ENCODE data around the gene GARNL3. TPM values are rescaled to one million over a fixed set of nuclear protein-coding genes. Genes with fewer than 3 reads are reported as not detected.

Gene GARNL3
- total RNA-seq, 2 experiments from 2014 or later: 1.6 to 2.0 TPM

GRCh38 chr9:127382541-127382940, 118.0 kb downstream of the GARNL3 start:
- CTCF ChIA-PET: no interaction called here
- no peak overlapping the region for H3K4me3 Mint-ChIP-seq
- H3K9me3 Mint-ChIP-seq: peaks cover 7% of the 10 kb centered on the region
- no peak for DNase-seq
- H3K36me3 Mint-ChIP-seq (ENCODE audit: low read depth): no peaks in the 10 kb centered on the region
- peaks cover 3% of the 10 kb centered on the region for H3K4me1 Mint-ChIP-seq
- POLR2A ChIA-PET: no interaction called here
- no peak overlapping the region for H3K27ac Mint-ChIP-seq
- H3K27me3 Mint-ChIP-seq: peaks cover 70% of the 10 kb centered on the region

GRCh38 chr9:127384016-127384730, 119.6 kb downstream of the GARNL3 start:
- no peak overlapping the region for H3K4me3 Mint-ChIP-seq
- POLR2A ChIA-PET: no interaction called here
- peaks cover 18% of the 10 kb centered on the region for H3K4me1 Mint-ChIP-seq
- H3K27ac Mint-ChIP-seq: no peak overlapping the region
- H3K27me3 Mint-ChIP-seq: peaks cover 66% of the 10 kb centered on the region
- H3K9me3 Mint-ChIP-seq: peaks cover 4% of the 10 kb centered on the region
- no peak for DNase-seq
- CTCF ChIA-PET: no interaction called here
- H3K36me3 Mint-ChIP-seq (ENCODE audit: low read depth): no peaks in the 10 kb centered on the region

- POLR2A ChIA-PET: no interaction called here
- no peak for DNase-seq
- no peaks in the 10 kb centered on the region for H3K9me3 Mint-ChIP-seq
- H3K4me3 Mint-ChIP-seq: no peak overlapping the region
- no peak overlapping the region for H3K27ac Mint-ChIP-seq
- H3K27me3 Mint-ChIP-seq: peaks cover 63% of the 10 kb centered on the region
- H3K36me3 Mint-ChIP-seq (ENCODE audit: low read depth): no peaks in the 10 kb centered on the region
- CTCF ChIA-PET: no interaction called here
- H3K4me1 Mint-ChIP-seq: peaks cover 22% of the 10 kb centered on the region
These were observed 120.3 kb downstream of the GARNL3 start for GRCh38 chr9:127384901-127385300.

GRCh38 chr9:127386249-127386648, 121.7 kb downstream of the GARNL3 start:
- no peak overlapping the region for H3K4me3 Mint-ChIP-seq
- H3K27ac Mint-ChIP-seq: no peak overlapping the region
- POLR2A ChIA-PET: no interaction called here
- H3K27me3 Mint-ChIP-seq: peaks cover 63% of the 10 kb centered on the region
- peaks cover 29% of the 10 kb centered on the region for H3K4me1 Mint-ChIP-seq
- CTCF ChIA-PET: interaction anchor here (1.0 kb wide), 1 partner anchor 11 kb away, joined by 4 read pairs; no protein-coding TSS in a partner anchor
- no peaks in the 10 kb centered on the region for H3K9me3 Mint-ChIP-seq
- no peak for DNase-seq
- no peaks in the 10 kb centered on the region for H3K36me3 Mint-ChIP-seq (ENCODE audit: low read depth)

GRCh38 chr9:127386981-127387380, 122.4 kb downstream of the GARNL3 start:
- ChIA-PET POLR2A (no interaction called here), CTCF (no interaction called here)
- Mint-ChIP-seq H3K9me3 (no peaks in the 10 kb centered on the region), H3K36me3 (ENCODE audit: low read depth) (no peaks in the 10 kb centered on the region), H3K27me3 (peaks cover 65% of the 10 kb centered on the region), H3K4me1 (peaks cover 29% of the 10 kb centered on the region), H3K4me3 (no peak overlapping the region), H3K27ac (no peak overlapping the region)
- DNase-seq: no peak

GRCh38 chr9:127388037-127388855, 123.7 kb downstream of the GARNL3 start:
- peaks cover 67% of the 10 kb centered on the region for H3K27me3 Mint-ChIP-seq
- H3K4me3 Mint-ChIP-seq: no peak overlapping the region
- POLR2A ChIA-PET: interaction anchor here (0.6 to 1.0 kb wide), 3 partner anchors 29 to 154 kb away, joined by 3 to 9 read pairs (median 4); partner anchors contain the start of gene LRSAM1
- CTCF ChIA-PET: interaction anchor here (0.5 to 1.6 kb wide), 12 partner anchors 9 to 1961 kb away, joined by 3 to 7 read pairs (median 3); partner anchors contain the start of gene SLC2A8
- peaks cover 29% of the 10 kb centered on the region for H3K4me1 Mint-ChIP-seq
- H3K36me3 Mint-ChIP-seq (ENCODE audit: low read depth): no peaks in the 10 kb centered on the region
- peak overlapping the region; percentile 77 for H3K27ac Mint-ChIP-seq
- DNase-seq: peak; percentile 94
- H3K9me3 Mint-ChIP-seq: no peaks in the 10 kb centered on the region

GRCh38 chr9:127388856-127389238, 124.3 kb downstream of the GARNL3 start:
- Mint-ChIP-seq H3K4me1 (peaks cover 29% of the 10 kb centered on the region), H3K27ac (peak overlapping the region; percentile 77), H3K36me3 (ENCODE audit: low read depth) (no peaks in the 10 kb centered on the region), H3K9me3 (no peaks in the 10 kb centered on the region), H3K27me3 (peaks cover 67% of the 10 kb centered on the region), H3K4me3 (no peak overlapping the region)
- ChIA-PET CTCF (interaction anchor here (0.6 to 1.6 kb wide), 6 partner anchors 8 to 368 kb away, joined by 3 to 7 read pairs (median 3); partner anchors contain the start of gene SLC2A8), POLR2A (interaction anchor here (1.0 kb wide), 1 partner anchor 63 kb away, joined by 4 read pairs; the partner anchor contains the start of gene LRSAM1)
- DNase-seq: no peak

GRCh38 chr9:127389381-127390247, 125.0 kb downstream of the GARNL3 start:
- H3K4me3 Mint-ChIP-seq: no peak overlapping the region
- CTCF ChIA-PET: interaction anchor here (1.3 to 1.6 kb wide), 2 partner anchors 50 to 175 kb away, joined by 3 read pairs; no protein-coding TSS in a partner anchor
- H3K36me3 Mint-ChIP-seq (ENCODE audit: low read depth): no peaks in the 10 kb centered on the region
- no peak overlapping the region for H3K27ac Mint-ChIP-seq
- H3K27me3 Mint-ChIP-seq: peaks cover 67% of the 10 kb centered on the region
- peaks cover 29% of the 10 kb centered on the region for H3K4me1 Mint-ChIP-seq
- POLR2A ChIA-PET: no interaction called here
- H3K9me3 Mint-ChIP-seq: no peaks in the 10 kb centered on the region
- no peak for DNase-seq

GRCh38 chr9:127390248-127390545, 125.6 kb downstream of the GARNL3 start:
- H3K27ac Mint-ChIP-seq: no peak overlapping the region
- H3K9me3 Mint-ChIP-seq: no peaks in the 10 kb centered on the region
- H3K4me1 Mint-ChIP-seq: peaks cover 29% of the 10 kb centered on the region
- DNase-seq: no peak
- H3K4me3 Mint-ChIP-seq: no peak overlapping the region
- ChIA-PET CTCF (no interaction called here), POLR2A (no interaction called here)
- no peaks in the 10 kb centered on the region for H3K36me3 Mint-ChIP-seq (ENCODE audit: low read depth)
- peaks cover 67% of the 10 kb centered on the region for H3K27me3 Mint-ChIP-seq

- H3K27me3 Mint-ChIP-seq: peaks cover 67% of the 10 kb centered on the region
- POLR2A ChIA-PET: no interaction called here
- peaks cover 29% of the 10 kb centered on the region for H3K4me1 Mint-ChIP-seq
- no peaks in the 10 kb centered on the region for H3K9me3 Mint-ChIP-seq
- H3K4me3 Mint-ChIP-seq: no peak overlapping the region
- no peak overlapping the region for H3K27ac Mint-ChIP-seq
- DNase-seq: no peak
- CTCF ChIA-PET: no interaction called here
- no peaks in the 10 kb centered on the region for H3K36me3 Mint-ChIP-seq (ENCODE audit: low read depth)
These were observed 126.0 kb downstream of the GARNL3 start for GRCh38 chr9:127390563-127390962.

- ChIA-PET CTCF (interaction anchor here (1.5 kb wide), 1 partner anchor 60 kb away, joined by 3 read pairs; no protein-coding TSS in a partner anchor), POLR2A (no interaction called here)
- no peak for DNase-seq
- Mint-ChIP-seq H3K27me3 (peaks cover 66% of the 10 kb centered on the region), H3K9me3 (no peaks in the 10 kb centered on the region), H3K36me3 (ENCODE audit: low read depth) (no peaks in the 10 kb centered on the region), H3K4me1 (peaks cover 34% of the 10 kb centered on the region), H3K4me3 (no peak overlapping the region), H3K27ac (no peak overlapping the region)
These were observed 127.6 kb downstream of the GARNL3 start for GRCh38 chr9:127392166-127392565.

- ChIA-PET POLR2A (no interaction called here), CTCF (interaction anchor here (1.1 kb wide), 1 partner anchor 31 kb away, joined by 3 read pairs; the partner anchor contains the start of gene ZNF79)
- peaks cover 66% of the 10 kb centered on the region for H3K27me3 Mint-ChIP-seq
- no peak for DNase-seq
- H3K4me3 Mint-ChIP-seq: no peak overlapping the region
- H3K4me1 Mint-ChIP-seq: peaks cover 30% of the 10 kb centered on the region
- H3K27ac Mint-ChIP-seq: no peak overlapping the region
- H3K9me3 Mint-ChIP-seq: no peaks in the 10 kb centered on the region
- no peaks in the 10 kb centered on the region for H3K36me3 Mint-ChIP-seq (ENCODE audit: low read depth)
These were observed 128.4 kb downstream of the GARNL3 start for GRCh38 chr9:127392976-127393375.

All from activated CD4-positive, alpha-beta T cell treated with anti-CD3 and anti-CD28 coated beads, Interleukin-2, amount 10 ng/mL, durations not matched to agents 7 days and 5 days (primary cell).